ENCODE measurements around the gene ADSS2.

GRCh38 chr1:244403431-244403830 lies 48.3 kb downstream of the ADSS2 start:
- no peak for TF ChIP-seq CTCF (IDR thresholded peaks at IDR 0.05)
- TF ChIP-seq POLR2A (IDR thresholded peaks at IDR 0.05) = no peak
